Endothelial cell of umbilical vein (primary cell): ENCODE results near the gene FGF10. TPM values are rescaled to one million over a fixed set of nuclear protein-coding genes. Genes with fewer than 3 reads are reported as not detected.

Experiments
- BruUV-seq: library from RNA; stranded (reverse); fragments of 400-500 nt; replicated peaks from 2 replicates; lab custom pipeline; 2021; lab: Mats Ljungman, UMichigan
- CTCF ChIA-PET: fragments of 300-600, 350-600 bp; sonication (Branson Sonifier 250); formaldehyde crosslinking; loops from one replicate; lab custom pipeline; 2021; ENCODE audit warnings: antibody characterized with exemption, inconsistent platforms; lab: Charles Lee
- POLR2A ChIA-PET: fragments of 300-600, 350-600 bp; sonication (Branson Sonifier 250); formaldehyde crosslinking; loops from one replicate; lab custom pipeline; 2021; ENCODE audit warnings: antibody characterized with exemption, inconsistent platforms; lab: Charles Lee
- DNase-seq: peaks from one replicate; pipeline ENCODE4 v3.0.0-alpha.2; 2011; ENCODE audit warnings: low read depth, low spot score
- FAIRE-seq: peaks from 2 replicates; lab custom pipeline; 2011; peaks lifted over from hg19 to GRCh38; lab: Jason Lieb, UNC
- H2AFZ ChIP-seq: 2 replicates; pipeline ENCODE4 v1.6.0; 2012; ENCODE audit warnings: low read depth, low read length, control low read depth, inconsistent platforms
- H3K27ac ChIP-seq: 2 replicates; pipeline ENCODE4 v1.5.1; 2011; ENCODE audit warnings: low read depth, mild to moderate bottlenecking, control low read depth, low read length, moderate library complexity; ENCODE audit not compliant: insufficient read depth
- H3K27me3 ChIP-seq, 2 experiments: 2 replicates each; pipeline versions ENCODE4 v1.6.0 to v1.6.1; 2011; ENCODE audit warnings: low read length in 2 of 2, mixed read lengths in 1 of 2; ENCODE audit not compliant: control insufficient read depth in 2 of 2, insufficient read depth in 2 of 2
- H3K36me3 ChIP-seq, 2 experiments: 2 replicates in 1 of 2; 3 replicates in 1 of 2; pipeline ENCODE4 v1.5.1; 2011; ENCODE audit warnings: low read length in 2 of 2, mild to moderate bottlenecking in 1 of 2, moderate library complexity in 1 of 2; ENCODE audit not compliant: control insufficient read depth in 2 of 2, insufficient read depth in 2 of 2; ENCODE audit errors: extremely low read depth in 1 of 2
- H3K4me1 ChIP-seq: 3 replicates; pipeline ENCODE4 v1.5.1; 2011; ENCODE audit warnings: mild to moderate bottlenecking, low read length; ENCODE audit not compliant: control insufficient read depth, insufficient read depth; ENCODE audit errors: extremely low read depth
- H3K4me2 ChIP-seq: 2 replicates; pipeline ENCODE4 v1.6.1; 2011; ENCODE audit warnings: low read length, control low read depth, mixed read lengths; ENCODE audit not compliant: insufficient read depth
- H3K4me3 ChIP-seq, 3 experiments: fragments of 200-600 bp in 1 of 3; sonication (generic), shearing (Covaris generic) in 1 of 3; replicated peaks in 1 of 3; 2 replicates each; pipeline ENCODE4 v1.5.1; 2011 to 2016; ENCODE audit warnings: control low read depth in 3 of 3, low read length in 3 of 3, mild to moderate bottlenecking in 2 of 3, inconsistent platforms in 1 of 3, low read depth in 1 of 3, moderate library complexity in 1 of 3; ENCODE audit not compliant: insufficient read depth in 1 of 3
- H3K79me2 ChIP-seq: 2 replicates; pipeline ENCODE4 v1.6.0; 2012; ENCODE audit warnings: low read length, inconsistent platforms; ENCODE audit not compliant: control insufficient read depth, insufficient read depth
- H3K9ac ChIP-seq: replicated peaks from 2 replicates; pipeline ENCODE3; 2011; ENCODE audit warnings: low read length, control low read depth; ENCODE audit not compliant: insufficient read depth; ENCODE audit errors: extremely low read depth
- H3K9me1 ChIP-seq: replicated peaks from 3 replicates; pipeline ENCODE4 v1.6.0; 2011; ENCODE audit warnings: mild to moderate bottlenecking, low read length; ENCODE audit not compliant: control insufficient read depth, insufficient read depth; ENCODE audit errors: extremely low read depth
- H3K9me3 ChIP-seq: replicated peaks from 2 replicates; pipeline ENCODE4 v1.5.1; 2012; ENCODE audit warnings: low read length, inconsistent platforms; ENCODE audit not compliant: control insufficient read depth, insufficient read depth
- H4K20me1 ChIP-seq: replicated peaks from 2 replicates; pipeline ENCODE3; 2011; ENCODE audit warnings: mild to moderate bottlenecking, low read length; ENCODE audit not compliant: control insufficient read depth, insufficient read depth; ENCODE audit errors: extremely low read depth
- EZH2 ChIP-seq: IDR thresholded peaks from 2 replicates; pipeline ENCODE4 v1.6.1; 2012; ENCODE audit warnings: borderline replicate concordance, low read depth, mild to moderate bottlenecking, moderate library complexity, low read length, inconsistent platforms; ENCODE audit not compliant: severe bottlenecking
- FOS ChIP-seq: IDR thresholded peaks from 2 replicates; pipeline ENCODE4 v1.6.1; 2011; ENCODE audit warnings: mild to moderate bottlenecking, low read length, moderate library complexity, borderline replicate concordance; ENCODE audit not compliant: insufficient read depth
- GATA2 ChIP-seq: IDR thresholded peaks from 2 replicates; pipeline ENCODE4 v1.7.0; 2011; ENCODE audit warnings: low read depth, mild to moderate bottlenecking, moderate library complexity, mixed read lengths, low read length; ENCODE audit not compliant: insufficient read length, insufficient read depth
- JUN ChIP-seq: IDR thresholded peaks from 2 replicates; pipeline ENCODE4 v1.6.1; 2011; ENCODE audit warnings: borderline replicate concordance, low read depth; ENCODE audit not compliant: insufficient read length, insufficient read depth
- MYC ChIP-seq: IDR thresholded peaks from one replicate; pipeline ENCODE4 v1.6.1; 2011; ENCODE audit warnings: mild to moderate bottlenecking, low read depth, low read length
- POLR2A ChIP-seq: IDR thresholded peaks from 2 replicates; pipeline ENCODE4 v1.6.1; 2012; ENCODE audit warnings: low read depth, mild to moderate bottlenecking, control low read depth, low read length
- POLR2AphosphoS5 ChIP-seq: IDR thresholded peaks from 2 replicates; pipeline ENCODE4 v1.6.1; 2012; ENCODE audit warnings: low read depth, mild to moderate bottlenecking, control low read depth, low read length, moderate library complexity; ENCODE audit not compliant: insufficient read depth
- dilution Hi-C: fragments of 300-500 bp; cut with MboI; formaldehyde crosslinking; loops from one replicate; pipeline ENCODE4 v1.15.0; 2019; ENCODE audit warnings: low sequenced_read_pairs; ENCODE audit not compliant: extremely low pct_ligation_motif_present
- intact Hi-C: fragments of 100-400 bp; cut with micrococcal nuclease; formaldehyde crosslinking; loops from one replicate; pipeline ENCODE4 v1.10.0; 2022
- polyA plus RNA-seq, 4 experiments: library from polyadenylated mRNA; depleted of rRNA in 3 of 4; stranded (reverse) in 3 of 4; unstranded in 1 of 4; fragments of >200 nt; gene quantifications; 2 replicates each; pipeline versions ENCODE4 v1.2.1 to v1.2.3, GENCODE V29; 2011 to 2012; ENCODE audit warnings: missing spikeins in 1 of 4
- total RNA-seq: library from RNA; stranded (reverse); gene quantifications from 2 replicates; pipeline ENCODE4 v1.2.3, GENCODE V29; 2021
- TF ChIP-seq, protein P1 (sequence below): IDR thresholded peaks from 2 replicates; pipeline ENCODE4 v1.6.1; 2011; ENCODE audit not compliant: insufficient read depth, insufficient read length
- TF ChIP-seq, protein P2 (sequence below), 2 donors: IDR thresholded peaks; 1 replicate in 1 of 2; 2 replicates in 1 of 2; pipeline ENCODE4 v1.5.1; 2011; ENCODE audit warnings: low read length in 2 of 2, mild to moderate bottlenecking in 2 of 2, moderate library complexity in 2 of 2, control low read depth in 1 of 2, inconsistent platforms in 1 of 2, low read depth in 1 of 2; ENCODE audit not compliant: insufficient read depth in 1 of 2; ENCODE audit errors: extremely low read depth in 1 of 2

The FGF10 gene
- total and polyA plus RNA-seq, 2 donors (not counting 3 experiments of a cell fraction or from before 2014, with no cell fraction given), result not detected

DNA sequence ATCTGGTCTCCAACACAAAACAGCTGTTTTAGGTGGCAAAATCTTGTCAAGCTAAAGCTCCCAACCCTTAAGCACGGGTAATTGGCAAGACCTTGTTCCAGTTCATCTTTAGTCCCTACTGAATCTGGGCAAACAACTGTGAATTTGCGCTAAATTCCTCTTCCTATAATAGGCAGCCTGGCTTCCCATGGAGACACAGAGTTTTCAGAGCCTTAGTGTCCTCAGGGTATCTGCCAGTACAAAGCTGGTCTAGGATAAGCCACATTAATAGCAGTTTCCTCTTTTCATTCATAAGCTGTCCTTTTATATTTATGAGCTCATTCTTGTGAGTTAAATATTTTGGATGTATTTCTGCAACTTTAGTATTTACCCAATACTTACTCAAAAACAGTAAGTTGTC is 59.5 kb downstream of the FGF10 start:
- Histone ChIP-seq H4K20me1 (no peaks in the 10 kb centered on the region), H3K9me1 (no peaks in the 10 kb centered on the region), H3K9me3 (no peaks in the 10 kb centered on the region), H3K4me2 (no peak overlapping the region), H2AFZ (no peak overlapping the region), H3K4me1 (peaks cover 4% of the 10 kb centered on the region), H3K27ac (no peak overlapping the region), H3K9ac (no peak overlapping the region), H3K79me2 (no peaks in the 10 kb centered on the region), H3K36me3 (no peaks in the 10 kb centered on the region), H3K27me3 (no peaks in the 10 kb centered on the region), H3K4me3 (no peak overlapping the region)
- POLR2A ChIA-PET, result no interaction called here
- no TSS peak for BruUV-seq
- dilution Hi-C loops (no loop called here), intact Hi-C loops (loop anchor here (5.0 kb wide), 1 partner anchor 443 kb away; no protein-coding TSS in a partner anchor)
- CTCF ChIA-PET, result interaction anchor here (4.0 kb wide), 1 partner anchor 699 kb away, joined by 90 read pairs; no protein-coding TSS in a partner anchor
- no peak for TF ChIP-seq EZH2
- no peak for TF ChIP-seq POLR2AphosphoS5
- no peak for TF ChIP-seq GATA2
- no peak for TF ChIP-seq MYC
- TF ChIP-seq, protein P1, sequence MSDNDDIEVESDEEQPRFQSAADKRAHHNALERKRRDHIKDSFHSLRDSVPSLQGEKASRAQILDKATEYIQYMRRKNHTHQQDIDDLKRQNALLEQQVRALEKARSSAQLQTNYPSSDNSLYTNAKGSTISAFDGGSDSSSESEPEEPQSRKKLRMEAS, result no peak
- no peak for TF ChIP-seq FOS
- no peak for TF ChIP-seq POLR2A
- TF ChIP-seq, protein P2, sequence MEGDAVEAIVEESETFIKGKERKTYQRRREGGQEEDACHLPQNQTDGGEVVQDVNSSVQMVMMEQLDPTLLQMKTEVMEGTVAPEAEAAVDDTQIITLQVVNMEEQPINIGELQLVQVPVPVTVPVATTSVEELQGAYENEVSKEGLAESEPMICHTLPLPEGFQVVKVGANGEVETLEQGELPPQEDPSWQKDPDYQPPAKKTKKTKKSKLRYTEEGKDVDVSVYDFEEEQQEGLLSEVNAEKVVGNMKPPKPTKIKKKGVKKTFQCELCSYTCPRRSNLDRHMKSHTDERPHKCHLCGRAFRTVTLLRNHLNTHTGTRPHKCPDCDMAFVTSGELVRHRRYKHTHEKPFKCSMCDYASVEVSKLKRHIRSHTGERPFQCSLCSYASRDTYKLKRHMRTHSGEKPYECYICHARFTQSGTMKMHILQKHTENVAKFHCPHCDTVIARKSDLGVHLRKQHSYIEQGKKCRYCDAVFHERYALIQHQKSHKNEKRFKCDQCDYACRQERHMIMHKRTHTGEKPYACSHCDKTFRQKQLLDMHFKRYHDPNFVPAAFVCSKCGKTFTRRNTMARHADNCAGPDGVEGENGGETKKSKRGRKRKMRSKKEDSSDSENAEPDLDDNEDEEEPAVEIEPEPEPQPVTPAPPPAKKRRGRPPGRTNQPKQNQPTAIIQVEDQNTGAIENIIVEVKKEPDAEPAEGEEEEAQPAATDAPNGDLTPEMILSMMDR (IDR thresholded peaks at IDR 0.05; ENCODE audit: extremely low read depth in 1 of 2, insufficient read depth in 1 of 2, low read depth in 1 of 2, low read length in 2 of 2), result no peak
- TF ChIP-seq JUN, result no peak
- FAIRE-seq (no peak), DNase-seq (no peak)
